ENCODE data around the gene MYEOV. TPM values are rescaled to one million over a fixed set of nuclear protein-coding genes. Genes with fewer than 3 reads are reported as not detected.

The MYEOV gene
- total and polyA plus RNA-seq, 9 of the 15 experiments (the other 6 are each of a cell fraction or from before 2014, with no cell fraction given) = 10.2 to 133 (median 32.2) TPM

GRCh38 chr11:69244266-69244665 is 49.7 kb upstream of the MYEOV start (continued):
- TF ChIP-seq ZNF12 (CRISPR knock-in tag; IDR thresholded peaks at IDR 0.05) (no peak), MTA1 (IDR thresholded peaks at IDR 0.05; ENCODE audit: borderline replicate concordance) (no peak), EWSR1 (IDR thresholded peaks at IDR 0.05; ENCODE audit: borderline replicate concordance, low read depth, partially characterized antibody) (no peak), NRF1 (conservative IDR thresholded peaks at IDR 0.05 in 1 of 2, IDR thresholded peaks at IDR 0.05 in 1 of 2) (no peak)
- TF ChIP-seq, protein P1, sequence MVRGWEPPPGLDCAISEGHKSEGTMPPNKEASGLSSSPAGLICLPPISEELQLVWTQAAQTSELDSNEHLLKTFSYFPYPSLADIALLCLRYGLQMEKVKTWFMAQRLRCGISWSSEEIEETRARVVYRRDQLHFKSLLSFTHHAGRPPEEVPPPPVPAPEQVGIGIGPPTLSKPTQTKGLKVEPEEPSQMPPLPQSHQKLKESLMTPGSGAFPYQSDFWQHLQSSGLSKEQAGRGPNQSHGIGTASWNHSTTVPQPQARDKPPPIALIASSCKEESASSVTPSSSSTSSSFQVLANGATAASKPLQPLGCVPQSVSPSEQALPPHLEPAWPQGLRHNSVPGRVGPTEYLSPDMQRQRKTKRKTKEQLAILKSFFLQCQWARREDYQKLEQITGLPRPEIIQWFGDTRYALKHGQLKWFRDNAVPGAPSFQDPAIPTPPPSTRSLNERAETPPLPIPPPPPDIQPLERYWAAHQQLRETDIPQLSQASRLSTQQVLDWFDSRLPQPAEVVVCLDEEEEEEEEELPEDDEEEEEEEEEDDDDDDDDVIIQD (CRISPR knock-in tag; IDR thresholded peaks at IDR 0.05) = no peak

DNA sequence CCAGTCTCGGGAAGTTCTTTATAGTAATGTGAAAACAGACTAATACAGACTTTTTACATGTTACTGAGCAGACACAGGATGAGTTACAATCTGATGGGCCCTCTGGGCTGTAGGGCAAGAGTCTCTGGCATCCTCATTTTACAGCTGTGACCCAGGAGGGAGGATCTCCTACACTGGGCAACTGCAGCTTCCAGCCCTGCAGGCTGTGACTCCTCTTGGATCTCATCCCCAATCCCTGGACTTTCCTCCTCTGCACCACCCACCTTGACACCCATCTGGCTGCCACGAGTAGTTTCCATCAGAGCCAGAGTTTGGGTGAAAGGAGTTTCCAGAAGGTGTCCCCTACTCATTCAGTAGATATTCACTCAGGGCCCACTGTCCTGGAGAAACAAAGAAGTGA is 48.9 kb upstream of the MYEOV start:
- Histone ChIP-seq H3K9me3 (replicated peaks; ENCODE audit: control insufficient read depth, insufficient read depth, low read depth, low read length) (no peaks in the 10 kb centered on the region), H4K20me1 (replicated peaks; ENCODE audit: control insufficient read depth, insufficient read depth, low read length) (no peaks in the 10 kb centered on the region), H2AFZ (ENCODE audit: low read depth, low read length) (no peak overlapping the region), H3K4me2 (ENCODE audit: insufficient read depth, low read length) (no peak overlapping the region), H3K9ac (ENCODE audit: insufficient read depth in 1 of 2, low read depth in 2 of 2, low read length in 2 of 2) (no peak overlapping the region), H3K4me3 (no peak overlapping the region), H3K36me3 (ENCODE audit: control insufficient read depth, insufficient read depth, low read length) (no peaks in the 10 kb centered on the region), H3K9me1 (ENCODE audit: control insufficient read depth, insufficient read depth, low read length) (no peaks in the 10 kb centered on the region), H3K4me1 (replicated peaks in 1 of 2; ENCODE audit: control insufficient read depth in 2 of 2, insufficient read depth in 2 of 2, low read length in 2 of 2) (no peaks in the 10 kb centered on the region; a peak in 1 of 5 replicates), H3K27me3 (ENCODE audit: control insufficient read depth in 2 of 2, insufficient read depth in 2 of 2, low read length in 2 of 2) (peaks cover 18 to 23% of the 10 kb centered on the region in 2 experiments), H3K27ac (ENCODE audit: extremely low read depth, low read depth, low read length) (no peak overlapping the region), H3K79me2 (ENCODE audit: control insufficient read depth, insufficient read depth, low read length) (no peaks in the 10 kb centered on the region)
- DNase-seq (ENCODE audit: extremely low read depth in 1 of 4, low spot score in 3 of 4) (no peak), FAIRE-seq (no peak), ATAC-seq (no peak)
- TF ChIP-seq GATAD2A (IDR thresholded peaks at IDR 0.05) = no peak
- no peak for TF ChIP-seq TCFL5 (CRISPR knock-in tag; conservative IDR thresholded peaks at IDR 0.05)
- TF ChIP-seq, protein P2, sequence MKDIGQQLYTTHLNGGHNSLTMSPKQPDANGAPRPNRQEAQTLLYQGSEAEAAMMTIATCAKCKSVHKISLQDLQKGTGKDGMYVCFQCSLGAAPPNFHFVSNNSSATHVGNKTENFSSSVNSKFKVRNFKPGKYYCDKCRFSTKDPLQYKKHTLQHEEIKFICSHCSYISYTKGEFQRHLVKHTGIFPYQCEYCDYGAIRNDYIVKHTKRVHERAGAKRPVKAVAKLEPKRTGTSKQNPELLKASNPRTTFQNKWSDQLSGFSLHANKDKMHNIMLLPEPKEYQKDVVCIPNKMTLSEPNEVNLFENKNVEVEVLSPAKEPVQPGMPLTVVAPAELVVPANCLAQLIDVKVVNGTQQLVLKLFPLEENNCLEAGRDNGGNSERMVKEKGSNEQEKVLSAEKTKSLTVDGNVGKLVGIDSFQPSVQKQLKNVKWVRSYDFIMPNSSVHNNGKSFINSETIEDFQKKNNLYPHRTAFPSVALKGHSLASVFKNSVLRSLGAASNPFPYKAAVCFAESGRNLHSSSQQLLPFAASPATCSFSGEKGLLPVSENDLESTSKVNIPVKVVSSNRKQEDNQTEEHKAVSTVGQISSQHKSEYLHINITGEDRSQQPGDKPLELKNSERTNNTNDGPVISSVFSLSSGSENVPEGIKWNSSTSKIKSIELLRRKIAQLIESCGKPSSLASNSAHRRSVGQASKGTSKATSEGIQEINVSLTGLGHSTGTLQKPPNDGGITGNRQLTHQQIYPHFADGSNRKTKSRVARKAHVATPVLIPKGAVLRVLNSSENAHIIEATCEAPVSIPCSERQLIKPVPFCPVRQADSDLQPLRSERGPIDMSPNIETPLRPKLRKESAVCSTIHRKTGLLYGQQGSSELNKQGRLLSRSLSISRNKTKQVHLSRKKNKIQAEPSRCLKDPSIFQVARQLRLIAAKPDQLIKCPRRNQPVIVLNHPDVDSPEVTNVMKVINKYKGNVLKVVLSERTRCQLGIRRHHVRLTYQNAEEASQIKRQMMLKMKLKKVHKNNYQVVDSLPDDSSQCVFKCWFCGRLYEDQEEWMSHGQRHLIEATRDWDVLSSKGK (CRISPR knock-in tag; IDR thresholded peaks at IDR 0.05) = no peak
- TF ChIP-seq ZNF3 (CRISPR knock-in tag; IDR thresholded peaks at IDR 0.05) = no peak
- TF ChIP-seq STAG1 (CRISPR knock-in tag; IDR thresholded peaks at IDR 0.05; ENCODE audit: borderline replicate concordance) = no peak
- TF ChIP-seq HCFC1 (IDR thresholded peaks at IDR 0.05; ENCODE audit: low read depth, low read length) = no peak
- TF ChIP-seq CTBP1 (IDR thresholded peaks at IDR 0.05; ENCODE audit: borderline replicate concordance) = no peak
- no peak for TF ChIP-seq C11orf30 (IDR thresholded peaks at IDR 0.05; ENCODE audit: low read depth)
- TF ChIP-seq ZNF263 (CRISPR knock-in tag; IDR thresholded peaks at IDR 0.05; ENCODE audit: borderline replicate concordance) = no peak
- no peak for TF ChIP-seq HNRNPLL (IDR thresholded peaks at IDR 0.05; ENCODE audit: low read depth, low read length, poor library complexity, severe bottlenecking)
- no peak for TF ChIP-seq MAX (CRISPR knock-in tag; IDR thresholded peaks at IDR 0.05)
- CTCF ChIA-PET (ENCODE audit: low intra/inter-chr PET ratio) = no interaction called here
- POLR2A ChIA-PET = no interaction called here
- intact Hi-C loops (cut with micrococcal nuclease) = no loop called here
- 0% methylated on average over 2 of the region's 2 CpGs for WGBS (ENCODE audit: insufficient coverage, low coverage, missing lambda C conversion rate)
- no TSS peak for BruUV-seq (replicated peaks)
- in situ Hi-C loops (cut with MboI) = no loop called here

Measured in K562 (cell line).